Prostate gland (tissue), 2 donors: ENCODE data around the gene SCIN. TPM values are rescaled to one million over a fixed set of nuclear protein-coding genes. Genes with fewer than 3 reads are reported as not detected.

Experiments used
- DNase-seq: peaks from one replicate; pipeline ENCODE4 v3.0.0-alpha.2; 2019; ENCODE audit warnings: low spot score
- H3K27ac ChIP-seq, 2 donors: fragments of 200-600 bp; sonication (generic); 2 replicates each; pipeline ENCODE4 v1.5.1; 2017 to 2019
- H3K27me3 ChIP-seq: fragments of 200-600 bp; sonication (generic); replicated peaks from 2 replicates; pipeline ENCODE4 v1.5.1; 2019; ENCODE audit not compliant: insufficient read depth
- H3K36me3 ChIP-seq, 2 donors: fragments of 200-600 bp; sonication (generic); 1 replicate in 1 of 2; 2 replicates in 1 of 2; pipeline versions ENCODE4 v1.5.1 to v1.8.1; 2017 to 2019
- H3K4me1 ChIP-seq: fragments of 200-600 bp; sonication (generic); replicated peaks from 2 replicates; pipeline ENCODE4 v1.5.1; 2019
- H3K4me3 ChIP-seq, 2 donors: fragments of 200-600 bp; sonication (generic); 2 replicates each; pipeline ENCODE4 v1.5.1; 2017 to 2019
- H3K9me3 ChIP-seq: fragments of 200-600 bp; sonication (generic); 2 replicates; pipeline ENCODE4 v1.5.1; 2017
- POLR2A ChIP-seq: fragments of 450-650 bp; IDR thresholded peaks from one replicate; pipeline ENCODE4 v1.6.1; 2016; ENCODE audit warnings: antibody characterized with exemption, mild to moderate bottlenecking
- POLR2AphosphoS5 ChIP-seq: sonication (generic); formaldehyde crosslinking; IDR thresholded peaks from one replicate; pipeline ENCODE4 v1.6.1; 2017; ENCODE audit warnings: antibody characterized with exemption
- WGBS: methylation state at CpG from one replicate; pipeline ENCODE4 v1.1.5; 2018; 5-methylcytosine and 5-hydroxymethylcytosine counted together
- intact Hi-C: fragments of 100-400 bp; cut with DNase I; formaldehyde crosslinking; loops from one replicate; pipeline ENCODE4 v1.14.2; 2022
- total RNA-seq, 2 donors: library from RNA; depleted of rRNA; stranded (reverse); fragments of >200 nt; gene quantifications; one replicate each; pipeline ENCODE4 v1.1.0, GENCODE V29; 2016
- TF ChIP-seq, protein P1 (sequence below), 4 experiments: fragments of 200-600 bp in 2 of 4; fragments of 450-650 bp in 2 of 4; sonication (generic) in 2 of 4; IDR thresholded peaks; 1 replicate in 3 of 4; 2 replicates in 1 of 4; pipeline ENCODE4 v1.5.1; 2016 to 2019; ENCODE audit warnings: antibody characterized with exemption in 4 of 4, mild to moderate bottlenecking in 2 of 4, moderate library complexity in 2 of 4

Gene SCIN
- total RNA-seq, 2 donors from 2014 or later: 7.6 to 12.2 TPM

DNA sequence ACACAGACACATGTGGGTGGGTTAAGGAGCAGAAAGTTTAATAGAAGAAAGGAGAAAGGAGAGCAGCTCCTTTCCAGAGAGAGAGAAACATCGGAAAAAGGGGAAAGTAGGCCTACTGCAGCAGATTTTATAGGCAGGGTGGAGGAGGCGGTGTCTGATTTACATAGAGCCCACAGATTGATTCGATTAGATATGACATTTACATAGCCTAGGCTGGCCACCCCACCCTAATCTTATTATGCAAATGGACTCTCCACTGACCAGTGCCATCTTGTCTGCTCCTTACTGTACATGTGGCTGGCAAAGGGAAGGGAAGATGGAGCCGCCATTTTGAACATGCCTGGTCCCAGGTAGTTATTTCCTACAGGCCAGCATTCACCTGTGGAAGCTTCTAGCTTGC is 38.7 kb upstream of the SCIN start:
- Histone ChIP-seq H3K27ac (no peak overlapping the region), H3K4me1 (no peaks in the 10 kb centered on the region), H3K4me3 (no peak overlapping the region), H3K36me3 (no peaks in the 10 kb centered on the region), H3K27me3 (no peaks in the 10 kb centered on the region), H3K9me3 (no peaks in the 10 kb centered on the region)
- DNase-seq: no peak
- TF ChIP-seq POLR2A (no peak), POLR2AphosphoS5 (no peak)
- TF ChIP-seq, protein P1, sequence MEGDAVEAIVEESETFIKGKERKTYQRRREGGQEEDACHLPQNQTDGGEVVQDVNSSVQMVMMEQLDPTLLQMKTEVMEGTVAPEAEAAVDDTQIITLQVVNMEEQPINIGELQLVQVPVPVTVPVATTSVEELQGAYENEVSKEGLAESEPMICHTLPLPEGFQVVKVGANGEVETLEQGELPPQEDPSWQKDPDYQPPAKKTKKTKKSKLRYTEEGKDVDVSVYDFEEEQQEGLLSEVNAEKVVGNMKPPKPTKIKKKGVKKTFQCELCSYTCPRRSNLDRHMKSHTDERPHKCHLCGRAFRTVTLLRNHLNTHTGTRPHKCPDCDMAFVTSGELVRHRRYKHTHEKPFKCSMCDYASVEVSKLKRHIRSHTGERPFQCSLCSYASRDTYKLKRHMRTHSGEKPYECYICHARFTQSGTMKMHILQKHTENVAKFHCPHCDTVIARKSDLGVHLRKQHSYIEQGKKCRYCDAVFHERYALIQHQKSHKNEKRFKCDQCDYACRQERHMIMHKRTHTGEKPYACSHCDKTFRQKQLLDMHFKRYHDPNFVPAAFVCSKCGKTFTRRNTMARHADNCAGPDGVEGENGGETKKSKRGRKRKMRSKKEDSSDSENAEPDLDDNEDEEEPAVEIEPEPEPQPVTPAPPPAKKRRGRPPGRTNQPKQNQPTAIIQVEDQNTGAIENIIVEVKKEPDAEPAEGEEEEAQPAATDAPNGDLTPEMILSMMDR (IDR thresholded peaks at IDR 0.05): no peak
- WGBS: 95% methylated on average over 4 of the region's 4 CpGs
- intact Hi-C loops: no loop called here

DNA sequence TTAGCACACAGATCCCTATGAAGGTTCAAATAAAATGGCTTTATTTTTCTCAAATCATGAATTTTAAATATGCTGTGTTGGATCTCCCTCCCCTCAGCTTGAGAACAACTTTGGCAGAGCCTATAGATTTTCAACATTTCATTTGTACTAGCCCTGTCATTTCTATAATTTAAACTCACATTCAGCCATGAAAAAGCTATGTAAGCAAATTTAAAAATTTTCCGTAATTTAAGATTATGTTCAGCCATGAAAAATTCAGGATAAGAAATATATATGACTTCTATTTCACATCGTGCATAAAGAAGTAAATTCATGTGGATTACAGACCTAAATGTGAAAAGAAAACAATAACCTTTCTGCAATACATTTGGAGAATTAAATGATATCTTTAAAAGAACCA is 36.5 kb upstream of the SCIN start:
- DNase-seq: no peak
- H3K27ac ChIP-seq: no peak overlapping the region
- WGBS: over 99% methylated on average over 2 of the region's 2 CpGs
- intact Hi-C loops: no loop called here
- no peak overlapping the region for H3K4me3 ChIP-seq
- no peaks in the 10 kb centered on the region for H3K27me3 ChIP-seq
- no peaks in the 10 kb centered on the region for H3K36me3 ChIP-seq
- no peaks in the 10 kb centered on the region for H3K9me3 ChIP-seq
- no peaks in the 10 kb centered on the region for H3K4me1 ChIP-seq
- TF ChIP-seq, protein P1 (IDR thresholded peaks at IDR 0.05): no peak
- no peak for TF ChIP-seq POLR2AphosphoS5
- no peak for TF ChIP-seq POLR2A

DNA sequence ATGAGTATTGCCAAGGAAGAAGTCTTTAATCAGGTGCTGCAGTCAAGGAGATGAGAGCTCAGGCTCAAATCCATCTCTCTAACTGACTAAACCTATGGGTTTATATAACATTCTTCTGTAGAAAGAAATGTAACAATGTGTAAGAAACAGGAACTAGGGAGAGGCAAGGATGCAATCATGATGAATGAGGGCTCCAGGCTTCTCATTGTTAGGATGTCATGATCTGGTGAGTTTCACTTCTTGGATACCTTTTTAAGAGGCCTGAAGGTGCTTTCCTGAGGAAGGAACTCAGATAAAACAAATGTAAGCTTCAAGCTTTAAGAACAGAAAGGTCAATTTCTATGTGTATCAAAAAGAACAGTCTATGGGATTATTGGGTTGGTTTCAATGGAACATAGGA is 30.8 kb upstream of the SCIN start:
- TF ChIP-seq POLR2AphosphoS5: no peak
- TF ChIP-seq, protein P1 (IDR thresholded peaks at IDR 0.05): no peak
- no peak for TF ChIP-seq POLR2A
- no peak for DNase-seq
- Histone ChIP-seq H3K27ac (no peak overlapping the region), H3K4me3 (no peak overlapping the region), H3K4me1 (no peaks in the 10 kb centered on the region), H3K27me3 (no peaks in the 10 kb centered on the region), H3K9me3 (no peaks in the 10 kb centered on the region), H3K36me3 (no peaks in the 10 kb centered on the region)
- intact Hi-C loops: no loop called here

DNA sequence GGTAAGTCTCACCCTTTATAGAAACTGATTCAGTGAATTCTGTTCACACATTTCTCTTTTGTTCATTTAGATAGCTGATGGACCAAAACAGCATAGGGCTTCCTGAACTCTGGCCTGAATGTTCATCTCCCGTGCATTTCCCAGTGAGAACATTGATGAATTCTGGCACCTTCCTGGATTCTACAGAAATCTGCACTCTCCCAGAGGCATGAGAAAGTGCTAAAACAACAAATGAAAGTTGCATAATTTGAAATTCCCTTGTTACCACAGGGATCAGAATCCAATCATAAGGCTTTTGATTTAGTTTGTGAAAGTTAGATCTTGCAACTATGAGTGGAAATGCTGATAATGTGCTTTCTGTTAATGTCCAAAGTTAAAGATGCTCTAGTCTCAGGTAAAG is 29.7 kb upstream of the SCIN start:
- whole genome bisulfite sequencing: 76% methylated on average over 1 of the region's 1 CpG
- intact Hi-C loops: no loop called here
- Histone ChIP-seq H3K36me3 (no peaks in the 10 kb centered on the region), H3K27ac (no peak overlapping the region), H3K27me3 (no peaks in the 10 kb centered on the region), H3K4me3 (no peak overlapping the region), H3K4me1 (no peaks in the 10 kb centered on the region), H3K9me3 (no peaks in the 10 kb centered on the region)
- TF ChIP-seq POLR2AphosphoS5 (no peak), POLR2A (no peak)
- TF ChIP-seq, protein P1 (IDR thresholded peaks at IDR 0.05): no peak
- DNase-seq: no peak

DNA sequence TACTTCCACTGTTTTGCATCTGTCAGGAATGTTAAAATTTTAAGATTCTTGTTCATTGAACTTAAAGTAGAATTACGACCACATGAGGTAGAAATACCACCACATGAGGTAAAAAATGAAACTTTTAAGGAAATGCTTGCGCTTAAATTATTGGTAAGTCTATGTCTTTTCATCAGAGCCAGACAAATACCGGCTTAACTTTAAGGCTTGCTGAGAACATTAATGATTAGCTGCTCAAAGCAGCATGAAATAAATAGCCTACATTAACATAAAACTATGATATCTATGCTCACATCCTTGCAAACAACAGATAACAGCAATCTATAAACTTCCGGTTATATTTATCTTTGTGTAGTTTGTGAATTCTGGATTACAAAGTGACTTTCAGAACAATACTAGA is 26.9 kb upstream of the SCIN start:
- intact Hi-C loops: no loop called here
- WGBS: 72% methylated on average over 4 of the region's 4 CpGs
- Histone ChIP-seq H3K36me3 (no peaks in the 10 kb centered on the region), H3K27me3 (no peaks in the 10 kb centered on the region), H3K9me3 (no peaks in the 10 kb centered on the region), H3K4me3 (no peak overlapping the region), H3K4me1 (no peaks in the 10 kb centered on the region), H3K27ac (no peak overlapping the region)
- no peak for DNase-seq
- TF ChIP-seq, protein P1 (IDR thresholded peaks at IDR 0.05): no peak
- TF ChIP-seq POLR2AphosphoS5: no peak
- TF ChIP-seq POLR2A: no peak
